ENCODE data around the gene TPO.
"Not testable (repeated sequence)": the region's sequence is repeated elsewhere in the genome, so short reads cannot be mapped to it uniquely, and the experiment has no call there.

The TPO gene

GRCh38 chr2:1394709-1395408, 18.4 kb upstream of the TPO start:
- H3K4me1 Mint-ChIP-seq = no peaks in the 10 kb centered on the region

GRCh38 chr2:1397350-1397749, 15.9 kb upstream of the TPO start:
- no peak overlapping the region for H3K4me3 Mint-ChIP-seq
- no peaks in the 10 kb centered on the region for H3K4me1 Mint-ChIP-seq
- H3K27ac Mint-ChIP-seq = no peak overlapping the region

More at GRCh38 chr2:1394709-1395408, 18.4 kb upstream of the TPO start:
- no peak for ATAC-seq
- Mint-ChIP-seq H3K27ac (no peak overlapping the region), H3K9me3 (peaks cover 0 to 20% of the 10 kb centered on the region in 2 donors), H3K4me3 (no peak overlapping the region), H3K27me3 (peaks cover 10% of the 10 kb centered on the region)
- DNase-seq = no peak

GRCh38 chr2:1398191-1398590, 15.1 kb upstream of the TPO start:
- Mint-ChIP-seq H3K9me3 (peaks cover 5 to 15% of the 10 kb centered on the region in 2 donors), H3K27ac (no peak overlapping the region), H3K27me3 (no peaks in the 10 kb centered on the region), H3K4me3 (no peak overlapping the region), H3K4me1 (no peaks in the 10 kb centered on the region)
- DNase-seq = no peak
- ATAC-seq = no peak

More at GRCh38 chr2:1397350-1397749, 15.9 kb upstream of the TPO start:
- Mint-ChIP-seq H3K9me3 (peaks cover 2 to 14% of the 10 kb centered on the region in 2 donors), H3K27me3 (peaks cover 8% of the 10 kb centered on the region)
- DNase-seq (no peak), ATAC-seq (no peak)

GRCh38 chr2:1400943-1401735, 12.1 kb upstream of the TPO start:
- ATAC-seq = no peak
- Mint-ChIP-seq H3K4me3 (no peak overlapping the region), H3K4me1 (no peaks in the 10 kb centered on the region), H3K27ac (no peak overlapping the region), H3K9me3 (peaks cover 12 to 25% of the 10 kb centered on the region in 2 donors), H3K27me3 (no peaks in the 10 kb centered on the region)
- no peak for DNase-seq

- no peaks in the 10 kb centered on the region for H3K4me1 Mint-ChIP-seq
Measured at GRCh38 chr2:1402064-1402463, 11.2 kb upstream of the TPO start.

GRCh38 chr2:1403565-1403964, 9.7 kb upstream of the TPO start:
- H3K9me3 Mint-ChIP-seq = peaks cover 12 to 25% of the 10 kb centered on the region in 2 donors
- DNase-seq = no peak
- ATAC-seq = no peak

More at GRCh38 chr2:1402064-1402463, 11.2 kb upstream of the TPO start:
- H3K27ac Mint-ChIP-seq = no peak overlapping the region
- DNase-seq = no peak
- H3K9me3 Mint-ChIP-seq = peaks cover 12 to 25% of the 10 kb centered on the region in 2 donors
- no peak for ATAC-seq
- no peaks in the 10 kb centered on the region for H3K27me3 Mint-ChIP-seq
- no peak overlapping the region for H3K4me3 Mint-ChIP-seq

GRCh38 chr2:1405124-1405523, 8.1 kb upstream of the TPO start:
- no peaks in the 10 kb centered on the region for H3K4me1 Mint-ChIP-seq
- DNase-seq (no peak), ATAC-seq (no peak)
- H3K27ac Mint-ChIP-seq = no peak overlapping the region
- peaks cover 12 to 25% of the 10 kb centered on the region in 2 donors for H3K9me3 Mint-ChIP-seq
- no peaks in the 10 kb centered on the region for H3K27me3 Mint-ChIP-seq
- no peak overlapping the region for H3K4me3 Mint-ChIP-seq

More at GRCh38 chr2:1403565-1403964, 9.7 kb upstream of the TPO start:
- Mint-ChIP-seq H3K27me3 (no peaks in the 10 kb centered on the region), H3K4me3 (no peak overlapping the region), H3K27ac (no peak overlapping the region), H3K4me1 (no peaks in the 10 kb centered on the region)

- H3K27me3 Mint-ChIP-seq = no peaks in the 10 kb centered on the region
- no peaks in the 10 kb centered on the region for H3K4me1 Mint-ChIP-seq
- ATAC-seq (no peak), DNase-seq (no peak)
- H3K27ac Mint-ChIP-seq = no peak overlapping the region
- H3K4me3 Mint-ChIP-seq = no peak overlapping the region
- H3K9me3 Mint-ChIP-seq = peaks cover 12 to 25% of the 10 kb centered on the region in 2 donors
Measured at GRCh38 chr2:1405967-1406366, 7.3 kb upstream of the TPO start.

- Mint-ChIP-seq H3K4me1 (no peaks in the 10 kb centered on the region), H3K4me3 (no peak overlapping the region), H3K9me3 (peaks cover 12 to 25% of the 10 kb centered on the region in 2 donors), H3K27me3 (no peaks in the 10 kb centered on the region), H3K27ac (no peak overlapping the region)
- no peak for ATAC-seq
- DNase-seq = no peak
Measured at GRCh38 chr2:1406434-1406833, 6.8 kb upstream of the TPO start.

- Mint-ChIP-seq H3K4me3 (no peak overlapping the region), H3K27ac (no peak overlapping the region), H3K4me1 (no peaks in the 10 kb centered on the region), H3K27me3 (no peaks in the 10 kb centered on the region), H3K9me3 (peaks cover 7 to 12% of the 10 kb centered on the region in 2 donors)
- DNase-seq (no peak), ATAC-seq (no peak)
Measured at GRCh38 chr2:1407950-1408675, 5.2 kb upstream of the TPO start.

- ATAC-seq = no peak
- no peak for DNase-seq
- no peak overlapping the region for H3K4me3 Mint-ChIP-seq
- no peak overlapping the region for H3K27ac Mint-ChIP-seq
- no peaks in the 10 kb centered on the region for H3K9me3 Mint-ChIP-seq
- H3K27me3 Mint-ChIP-seq = no peaks in the 10 kb centered on the region
- no peaks in the 10 kb centered on the region for H3K4me1 Mint-ChIP-seq
Measured at GRCh38 chr2:1414121-1414520, 858 bp downstream of the TPO start.

- H3K27me3 Mint-ChIP-seq, H3K4me3 Mint-ChIP-seq, ATAC-seq, H3K27ac Mint-ChIP-seq, H3K4me1 Mint-ChIP-seq, DNase-seq, H3K9me3 Mint-ChIP-seq: not testable (repeated sequence)
Measured at GRCh38 chr2:1414901-1415300, 1.6 kb downstream of the TPO start.

GRCh38 chr2:1415501-1415900, 2.2 kb downstream of the TPO start:
- no peaks in the 10 kb centered on the region for H3K4me1 Mint-ChIP-seq
- H3K4me3 Mint-ChIP-seq = no peak overlapping the region
- no peaks in the 10 kb centered on the region for H3K27me3 Mint-ChIP-seq
- no peak for ATAC-seq
- H3K27ac Mint-ChIP-seq = no peak overlapping the region
- H3K9me3 Mint-ChIP-seq = no peaks in the 10 kb centered on the region
- no peak for DNase-seq

GRCh38 chr2:1418566-1418965, 5.3 kb downstream of the TPO start:
- H3K4me3 Mint-ChIP-seq = no peak overlapping the region
- no peak for DNase-seq
- H3K4me1 Mint-ChIP-seq = no peaks in the 10 kb centered on the region
- no peaks in the 10 kb centered on the region for H3K9me3 Mint-ChIP-seq
- ATAC-seq = no peak
- H3K27ac Mint-ChIP-seq = no peak overlapping the region
- H3K27me3 Mint-ChIP-seq = no peaks in the 10 kb centered on the region

GRCh38 chr2:1420746-1421480, 7.7 kb downstream of the TPO start:
- H3K27me3 Mint-ChIP-seq = peaks cover 7% of the 10 kb centered on the region
- no peak for DNase-seq
- no peak for ATAC-seq
- no peaks in the 10 kb centered on the region for H3K9me3 Mint-ChIP-seq
- no peaks in the 10 kb centered on the region for H3K4me1 Mint-ChIP-seq
- H3K27ac Mint-ChIP-seq = no peak overlapping the region
- H3K4me3 Mint-ChIP-seq = no peak overlapping the region
